HepG2 (cell line): Measurements from ENCODE around the gene LHX5. TPM values are rescaled to one million over a fixed set of nuclear protein-coding genes. Genes with fewer than 3 reads are reported as not detected.
A peak's percentile ranks its signal among the peaks of the same experiment; 100 is the strongest.

Source experiments
- ATAC-seq: fragments of 200-7000 bp; cut with Tn5 transposase; 3 replicates; pipeline ENCODE4 v1.9.1; 2020; ENCODE audit warnings: mild to moderate bottlenecking, moderate library complexity
- BruUV-seq: library from RNA; stranded (reverse); fragments of 400-500 nt; replicated peaks from 2 replicates; lab custom pipeline; 2021; lab: Mats Ljungman, UMichigan
- CTCF ChIA-PET: fragments of 300-600 bp; formaldehyde crosslinking; extraction: SDS; loops from one replicate; lab custom pipeline; 2021; ENCODE audit warnings: low total read pairs, inconsistent platforms, low intra/inter-chr PET ratio; lab: Yijun Ruan, JAX
- POLR2A ChIA-PET: fragments of 350-600 bp; sonication (Branson Sonifier 250); formaldehyde crosslinking; loops from one replicate; lab custom pipeline; 2020; ENCODE audit warnings: antibody characterized with exemption, inconsistent platforms; lab: Yijun Ruan, JAX
- DNase-seq: peaks from one replicate; pipeline ENCODE4 v3.0.0-alpha.2; 2015; ENCODE audit warnings: low spot score
- FAIRE-seq: peaks from 3 replicates; lab custom pipeline; 2011; peaks lifted over from hg19 to GRCh38; lab: Jason Lieb, UNC
- H2AFZ ChIP-seq: one replicate; pipeline ENCODE4 v1.6.1; 2011; ENCODE audit warnings: low read length, inconsistent platforms
- H3K27ac ChIP-seq: fragments of 300-600 bp; 3 replicates; pipeline ENCODE4 v1.8.0; 2011; ENCODE audit warnings: mixed run types, mild to moderate bottlenecking, mixed read lengths, low read length, inconsistent platforms; ENCODE audit not compliant: insufficient read depth; ENCODE audit errors: extremely low read length
- H3K27me3 ChIP-seq, 2 experiments: fragments of 200-600 bp in 1 of 2; 2 replicates in 1 of 2; 3 replicates in 1 of 2; pipeline versions ENCODE4 v1.6.0 to v1.8.0; 2011; ENCODE audit warnings: low read length in 2 of 2, mild to moderate bottlenecking in 2 of 2, moderate library complexity in 2 of 2, inconsistent platforms in 1 of 2; ENCODE audit not compliant: insufficient read depth in 2 of 2, control insufficient read depth in 1 of 2
- H3K36me3 ChIP-seq, 2 experiments: fragments of 200-600 bp in 1 of 2; replicated peaks in 1 of 2; 2 replicates in 1 of 2; 3 replicates in 1 of 2; pipeline versions ENCODE4 v1.5.1 to v1.8.0; 2011; ENCODE audit warnings: low read length in 2 of 2, inconsistent platforms in 1 of 2; ENCODE audit not compliant: insufficient read depth in 2 of 2, control insufficient read depth in 1 of 2
- H3K4me1 ChIP-seq: 2 replicates; pipeline ENCODE4 v1.5.1; 2012; ENCODE audit warnings: low read length, inconsistent platforms; ENCODE audit not compliant: insufficient read depth
- H3K4me2 ChIP-seq: 2 replicates; pipeline ENCODE4 v1.6.0; 2011; ENCODE audit warnings: low read depth, low read length, inconsistent platforms
- H3K4me3 ChIP-seq, 3 experiments: fragments of 200-600 bp in 1 of 3; sonication (generic), shearing (Covaris generic) in 1 of 3; replicated peaks in 1 of 3; 2 replicates each; pipeline ENCODE4 v1.5.1; 2011 to 2016; ENCODE audit warnings: low read length in 3 of 3, inconsistent platforms in 2 of 3, low read depth in 2 of 3, mild to moderate bottlenecking in 2 of 3, control low read depth in 1 of 3, mixed read lengths in 1 of 3; ENCODE audit not compliant: insufficient read depth in 1 of 3
- H3K79me2 ChIP-seq: one replicate; pipeline ENCODE4 v1.6.1; 2011; ENCODE audit warnings: low read length, inconsistent platforms; ENCODE audit not compliant: insufficient read depth
- H3K9ac ChIP-seq: 2 replicates; pipeline ENCODE4 v1.6.0; 2011; ENCODE audit warnings: mild to moderate bottlenecking, low read depth, low read length, inconsistent platforms; ENCODE audit not compliant: insufficient read depth
- H3K9me3 ChIP-seq: 2 replicates; pipeline ENCODE4 v1.5.1; 2012; ENCODE audit warnings: mild to moderate bottlenecking, low read length
- H4K20me1 ChIP-seq: 2 replicates; pipeline ENCODE4 v1.6.0; 2011; ENCODE audit warnings: inconsistent platforms, mild to moderate bottlenecking, low read length, moderate library complexity; ENCODE audit not compliant: insufficient read depth
- FOSL2 ChIP-seq: sonication (generic); formaldehyde crosslinking; IDR thresholded peaks from 2 replicates; pipeline ENCODE4 v1.4.0; 2020; ENCODE audit warnings: missing genetic modification reagents
- MED1 ChIP-seq: sonication (generic); formaldehyde crosslinking; IDR thresholded peaks from 2 replicates; pipeline ENCODE4 v1.4.0; 2020; ENCODE audit warnings: missing genetic modification reagents
- SETDB1 ChIP-seq: sonication (generic); formaldehyde crosslinking; IDR thresholded peaks from 2 replicates; pipeline ENCODE4 v1.5.1; 2020; ENCODE audit warnings: missing genetic modification reagents, mild to moderate bottlenecking, borderline replicate concordance
- SP1 ChIP-seq, 2 experiments: fragments of 450-650 bp in 1 of 2; sonication (generic) in 1 of 2; formaldehyde crosslinking in 1 of 2; IDR thresholded peaks; 2 replicates each; pipeline versions ENCODE4 v1.4.0 to v1.6.1; 2016 to 2020; ENCODE audit warnings: missing genetic modification reagents in 1 of 2
- ZFP1 ChIP-seq: IDR thresholded peaks from 2 replicates; pipeline ENCODE4 v1.6.1; 2016
- ZNF12 ChIP-seq: sonication (generic); formaldehyde crosslinking; IDR thresholded peaks from 2 replicates; pipeline ENCODE4 v1.5.0; 2020; ENCODE audit warnings: missing genetic modification reagents
- ZNF121 ChIP-seq: sonication (generic); formaldehyde crosslinking; IDR thresholded peaks from 2 replicates; pipeline ENCODE4 v1.5.0; 2020; ENCODE audit warnings: mild to moderate bottlenecking, missing genetic modification reagents
- ZNF567 ChIP-seq: sonication (generic); formaldehyde crosslinking; IDR thresholded peaks from 2 replicates; pipeline ENCODE4 v1.8.1; 2023; ENCODE audit warnings: mild to moderate bottlenecking, missing genetic modification reagents, borderline replicate concordance
- ZNF766 ChIP-seq: sonication (generic); formaldehyde crosslinking; IDR thresholded peaks from 2 replicates; pipeline ENCODE4 v1.5.0; 2020; ENCODE audit warnings: missing genetic modification reagents, borderline replicate concordance
- WGBS: methylation state at CpG from one replicate; pipeline ENCODE4 v1.1.6; 2017; ENCODE audit warnings: low lambda C conversion rate; 5-methylcytosine and 5-hydroxymethylcytosine counted together
- in situ Hi-C: cut with HindIII; loops from 2 replicates; pipeline ENCODE4 v1.10.0; 2017; ENCODE audit warnings: low pct_unique_long_range_greater_than_20kb; ENCODE audit not compliant: extremely low pct_ligation_motif_present
- intact Hi-C: fragments of 100-400 bp; cut with micrococcal nuclease; formaldehyde crosslinking; loops from one replicate; pipeline ENCODE4 v1.10.0; 2022; ENCODE audit not compliant: unreplicated experiment
- polyA plus RNA-seq, 8 experiments: library from polyadenylated mRNA; depleted of rRNA in 3 of 8; stranded (reverse) in 7 of 8; unstranded in 1 of 8; fragments of >200 nt; fragmentation: Illumina TruSeq in 4 of 8; extraction: Trizol in 4 of 8; gene quantifications; 2 replicates each; pipeline versions ENCODE4 v1.2.1 to v1.2.3, GENCODE V29; 2011 to 2016; ENCODE audit warnings: low read depth in 4 of 8, missing spikeins in 1 of 8, mixed read lengths in 1 of 8; ENCODE audit not compliant: insufficient read depth in 1 of 8
- total RNA-seq, 5 experiments: library from RNA; depleted of rRNA; stranded (reverse); fragments of >200 nt; fragmentation: Illumina TruSeq; extraction: Trizol; gene quantifications; 2 replicates each; pipeline ENCODE4 v1.2.3, GENCODE V29; 2016; ENCODE audit warnings: low read depth in 1 of 5
- TF ChIP-seq, protein P1 (sequence below): sonication (generic); formaldehyde crosslinking; IDR thresholded peaks from 2 replicates; pipeline ENCODE4 v1.4.0; 2020; ENCODE audit warnings: missing genetic modification reagents

LHX5 gene
- total and polyA plus RNA-seq, 2 of the 13 experiments (the other 11 are each of a cell fraction or from before 2014, with no cell fraction given), result not detected

DNA sequence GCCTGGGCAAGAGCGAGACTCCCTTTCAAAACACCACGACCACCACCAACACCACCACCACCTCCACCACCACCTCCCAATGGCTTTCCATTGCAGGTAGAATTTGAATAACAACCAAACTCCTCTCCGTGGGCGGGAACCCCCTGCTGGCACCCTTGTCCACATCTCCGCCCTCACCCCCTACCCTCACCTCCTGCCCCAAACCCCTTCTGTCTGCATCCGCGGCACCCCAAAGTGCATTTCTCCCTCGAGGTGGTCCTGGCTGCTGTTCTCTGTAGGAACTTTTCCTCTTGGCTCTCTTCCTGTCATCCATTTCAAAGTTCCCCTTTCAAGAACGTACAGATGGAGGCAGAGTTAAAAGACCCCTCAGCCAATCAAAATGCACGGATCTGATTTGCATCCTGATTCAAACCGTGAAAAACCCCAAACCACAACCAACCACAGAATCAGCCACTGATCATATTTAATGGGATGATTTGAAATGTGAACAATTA, 45.7 kb downstream of the LHX5 start:
- no peaks in the 10 kb centered on the region for H3K36me3 ChIP-seq
- H3K27me3 ChIP-seq, result no peaks in the 10 kb centered on the region
- TF ChIP-seq SETDB1 (CRISPR knock-in tag), result no peak
- TF ChIP-seq, all 625 proteins: peak for 0
- Histone ChIP-seq H3K9me3 (no peaks in the 10 kb centered on the region), H4K20me1 (no peaks in the 10 kb centered on the region), H2AFZ (no peak overlapping the region), H3K4me2 (no peak overlapping the region), H3K79me2 (no peaks in the 10 kb centered on the region), H3K9ac (no peak overlapping the region), H3K4me1 (peaks cover 21% of the 10 kb centered on the region), H3K4me3 (no peak overlapping the region), H3K27ac (no peak overlapping the region)
- in situ Hi-C loops, result loop anchor here (5.0 kb wide), 1 partner anchor 119 kb away; no protein-coding TSS in a partner anchor
- POLR2A ChIA-PET, result interaction anchor here (0.5 to 0.6 kb wide), 2 partner anchors 91 to 205 kb away, joined by 3 to 4 read pairs; partner anchors contain the start of gene TPCN1
- CTCF ChIA-PET, result interaction anchor here (1.8 to 2.0 kb wide), 2 partner anchors 113 to 229 kb away, joined by 6 to 18 read pairs; no protein-coding TSS in a partner anchor
- WGBS, result 66% methylated on average over 11 of the region's 11 CpGs
- FAIRE-seq, result no peak
- ATAC-seq, result no peak
- BruUV-seq, result no TSS peak
- intact Hi-C loops, result loop anchor here (1.0 to 10.0 kb wide), 3 partner anchors 114 to 231 kb away; partner anchors contain the start of gene TPCN1
- no peak for DNase-seq

- no peak overlapping the region for H3K27ac ChIP-seq
- H2AFZ ChIP-seq, result no peak overlapping the region
- POLR2A ChIA-PET, result interaction anchor here (0.5 to 0.6 kb wide), 2 partner anchors 90 to 204 kb away, joined by 3 to 4 read pairs; partner anchors contain the start of gene TPCN1
- in situ Hi-C loops, result loop anchor here (5.0 kb wide), 1 partner anchor 118 kb away; no protein-coding TSS in a partner anchor
- no peaks in the 10 kb centered on the region for H3K9me3 ChIP-seq
- WGBS, result 59% methylated on average over 17 of the region's 20 CpGs
- intact Hi-C loops, result loop anchor here (1.0 to 10.0 kb wide), 3 partner anchors 113 to 230 kb away; partner anchors contain the start of gene TPCN1
- H4K20me1 ChIP-seq, result no peaks in the 10 kb centered on the region
- no peak overlapping the region for H3K9ac ChIP-seq
- H3K4me2 ChIP-seq, result no peak overlapping the region
- no TSS peak for BruUV-seq
- peak; percentile 43; the same call in 2 of the 3 replicates for ATAC-seq
- H3K27me3 ChIP-seq, result no peaks in the 10 kb centered on the region
- H3K79me2 ChIP-seq, result no peaks in the 10 kb centered on the region
- no peaks in the 10 kb centered on the region for H3K36me3 ChIP-seq
- H3K4me1 ChIP-seq, result peaks cover 29% of the 10 kb centered on the region
- no peak overlapping the region for H3K4me3 ChIP-seq
- peak; percentile 43 for FAIRE-seq
- CTCF ChIA-PET, result interaction anchor here (0.8 to 2.0 kb wide), 3 partner anchors 113 to 228 kb away, joined by 3 to 18 read pairs (median 6); no protein-coding TSS in a partner anchor
- peak; percentile 16 for DNase-seq
- TF ChIP-seq MED1 (CRISPR knock-in tag), result no peak
- TF ChIP-seq ZNF12 (CRISPR knock-in tag), result no peak
- TF ChIP-seq SP1 (IDR thresholded peaks at IDR 0.05), result no peak
- no peak for TF ChIP-seq SP1 (CRISPR knock-in tag; IDR thresholded peaks at IDR 0.05)
- TF ChIP-seq ZFP1 (CRISPR knock-in tag), result no peak
- no peak for TF ChIP-seq FOSL2 (CRISPR knock-in tag)
- no peak for TF ChIP-seq ZNF766 (CRISPR knock-in tag)
- no peak for TF ChIP-seq ZNF121 (CRISPR knock-in tag)
- no peak for TF ChIP-seq ZNF567 (CRISPR knock-in tag)
- TF ChIP-seq, protein P1, sequence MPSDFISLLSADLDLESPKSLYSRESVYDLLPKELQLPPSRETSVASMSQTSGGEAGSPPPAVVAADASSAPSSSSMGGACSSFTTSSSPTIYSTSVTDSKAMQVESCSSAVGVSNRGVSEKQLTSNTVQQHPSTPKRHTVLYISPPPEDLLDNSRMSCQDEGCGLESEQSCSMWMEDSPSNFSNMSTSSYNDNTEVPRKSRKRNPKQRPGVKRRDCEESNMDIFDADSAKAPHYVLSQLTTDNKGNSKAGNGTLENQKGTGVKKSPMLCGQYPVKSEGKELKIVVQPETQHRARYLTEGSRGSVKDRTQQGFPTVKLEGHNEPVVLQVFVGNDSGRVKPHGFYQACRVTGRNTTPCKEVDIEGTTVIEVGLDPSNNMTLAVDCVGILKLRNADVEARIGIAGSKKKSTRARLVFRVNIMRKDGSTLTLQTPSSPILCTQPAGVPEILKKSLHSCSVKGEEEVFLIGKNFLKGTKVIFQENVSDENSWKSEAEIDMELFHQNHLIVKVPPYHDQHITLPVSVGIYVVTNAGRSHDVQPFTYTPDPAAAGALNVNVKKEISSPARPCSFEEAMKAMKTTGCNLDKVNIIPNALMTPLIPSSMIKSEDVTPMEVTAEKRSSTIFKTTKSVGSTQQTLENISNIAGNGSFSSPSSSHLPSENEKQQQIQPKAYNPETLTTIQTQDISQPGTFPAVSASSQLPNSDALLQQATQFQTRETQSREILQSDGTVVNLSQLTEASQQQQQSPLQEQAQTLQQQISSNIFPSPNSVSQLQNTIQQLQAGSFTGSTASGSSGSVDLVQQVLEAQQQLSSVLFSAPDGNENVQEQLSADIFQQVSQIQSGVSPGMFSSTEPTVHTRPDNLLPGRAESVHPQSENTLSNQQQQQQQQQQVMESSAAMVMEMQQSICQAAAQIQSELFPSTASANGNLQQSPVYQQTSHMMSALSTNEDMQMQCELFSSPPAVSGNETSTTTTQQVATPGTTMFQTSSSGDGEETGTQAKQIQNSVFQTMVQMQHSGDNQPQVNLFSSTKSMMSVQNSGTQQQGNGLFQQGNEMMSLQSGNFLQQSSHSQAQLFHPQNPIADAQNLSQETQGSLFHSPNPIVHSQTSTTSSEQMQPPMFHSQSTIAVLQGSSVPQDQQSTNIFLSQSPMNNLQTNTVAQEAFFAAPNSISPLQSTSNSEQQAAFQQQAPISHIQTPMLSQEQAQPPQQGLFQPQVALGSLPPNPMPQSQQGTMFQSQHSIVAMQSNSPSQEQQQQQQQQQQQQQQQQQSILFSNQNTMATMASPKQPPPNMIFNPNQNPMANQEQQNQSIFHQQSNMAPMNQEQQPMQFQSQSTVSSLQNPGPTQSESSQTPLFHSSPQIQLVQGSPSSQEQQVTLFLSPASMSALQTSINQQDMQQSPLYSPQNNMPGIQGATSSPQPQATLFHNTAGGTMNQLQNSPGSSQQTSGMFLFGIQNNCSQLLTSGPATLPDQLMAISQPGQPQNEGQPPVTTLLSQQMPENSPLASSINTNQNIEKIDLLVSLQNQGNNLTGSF (CRISPR knock-in tag), result no peak
Observed at GRCh38 chr12:113424915-113425823, 46.5 kb downstream of the LHX5 start.
